Tibial artery (tissue), 4 donors: ENCODE results near the gene TMEM63A.

Experiments used
- DNase-seq, 2 donors: peaks; one replicate each; pipeline ENCODE4 v3.0.0-alpha.2; 2019
- H3K27ac ChIP-seq, 2 donors: fragments of 200-600 bp; sonication (generic) in 1 of 2; 1 replicate in 1 of 2; 2 replicates in 1 of 2; pipeline ENCODE4 v1.5.1; 2018 to 2019; ENCODE audit warnings: mild to moderate bottlenecking in 1 of 2
- H3K27me3 ChIP-seq, 2 donors: fragments of 200-600 bp; sonication (generic) in 1 of 2; one replicate each; pipeline versions ENCODE4 v1.5.1 to v1.6.0; 2016 to 2019
- H3K36me3 ChIP-seq, 3 donors: fragments of 200-600 bp; sonication (generic) in 2 of 3; one replicate each; pipeline ENCODE4 v1.5.1; 2016 to 2019; ENCODE audit warnings: mild to moderate bottlenecking in 2 of 3
- H3K4me1 ChIP-seq, 4 donors: fragments of 200-600 bp; sonication (generic) in 2 of 4; 1 replicate in 3 of 4; 2 replicates in 1 of 4; pipeline ENCODE4 v1.5.1; 2016 to 2019
- H3K4me3 ChIP-seq, 2 donors: fragments of 200-600 bp; sonication (generic) in 1 of 2; 1 replicate in 1 of 2; 2 replicates in 1 of 2; pipeline ENCODE4 v1.5.1; 2018 to 2019; ENCODE audit warnings: mild to moderate bottlenecking in 2 of 2
- H3K9me3 ChIP-seq, 3 donors: fragments of 200-600 bp; sonication (generic) in 1 of 3; one replicate each; pipeline ENCODE4 v1.5.1; 2016 to 2019
- CTCF ChIP-seq, 2 experiments: fragments of 200-600 bp in 1 of 2; fragments of 450-650 bp in 1 of 2; IDR thresholded peaks; one replicate each; pipeline ENCODE4 v1.5.1; 2017 to 2019; ENCODE audit warnings: antibody characterized with exemption in 2 of 2, mild to moderate bottlenecking in 1 of 2, moderate library complexity in 1 of 2
- intact Hi-C: fragments of 100-400 bp; cut with DNase I; formaldehyde crosslinking; loops from one replicate; pipeline ENCODE4 v1.15.0; 2023; ENCODE audit warnings: low total_unique reads

TMEM63A gene

GRCh38 chr1:225918280-225918679 lies 36.1 kb upstream of the TMEM63A start:
- peaks cover 4 to 25% (median 14%) of the 10 kb centered on the region in 4 donors for H3K4me1 ChIP-seq
- no peak for DNase-seq
- intact Hi-C loops: loop anchor here (10.0 kb wide), 1 partner anchor 57 kb away; no protein-coding TSS in a partner anchor

GRCh38 chr1:225917536-225917935 lies 35.4 kb upstream of the TMEM63A start:
- H3K9me3 ChIP-seq: no peaks in the 10 kb centered on the region
- H3K4me1 ChIP-seq: peaks cover under 1 to 17% (median 7%) of the 10 kb centered on the region in 4 donors
- peaks cover 0 to 68% (median 31%) of the 10 kb centered on the region in 3 donors for H3K36me3 ChIP-seq
- H3K27me3 ChIP-seq: no peaks in the 10 kb centered on the region
- intact Hi-C loops: loop anchor here (10.0 kb wide), 1 partner anchor 57 kb away; no protein-coding TSS in a partner anchor
- H3K4me3 ChIP-seq: no peak overlapping the region
- no peak for DNase-seq
- H3K27ac ChIP-seq: no peak overlapping the region
- TF ChIP-seq CTCF (IDR thresholded peaks at IDR 0.05): no peak

More at GRCh38 chr1:225918280-225918679, 36.1 kb upstream of the TMEM63A start:
- no peaks in the 10 kb centered on the region for H3K27me3 ChIP-seq
- H3K4me3 ChIP-seq: no peak overlapping the region
- H3K36me3 ChIP-seq: peaks cover 0 to 68% (median 31%) of the 10 kb centered on the region in 3 donors
- H3K27ac ChIP-seq: no peak overlapping the region
- no peak for TF ChIP-seq CTCF (IDR thresholded peaks at IDR 0.05)
- H3K9me3 ChIP-seq: no peaks in the 10 kb centered on the region

GRCh38 chr1:225917101-225917500 lies 34.9 kb upstream of the TMEM63A start:
- Histone ChIP-seq H3K4me1 (peaks cover 0 to 13% (median 4%) of the 10 kb centered on the region in 4 donors), H3K27me3 (no peaks in the 10 kb centered on the region), H3K4me3 (no peak overlapping the region), H3K36me3 (peaks cover 0 to 66% (median 31%) of the 10 kb centered on the region in 3 donors), H3K9me3 (no peaks in the 10 kb centered on the region), H3K27ac (no peak overlapping the region)
- intact Hi-C loops: loop anchor here (10.0 kb wide), 1 partner anchor 58 kb away; no protein-coding TSS in a partner anchor
- TF ChIP-seq CTCF (IDR thresholded peaks at IDR 0.05): no peak
- DNase-seq: no peak

GRCh38 chr1:225915538-225915991 lies 33.4 kb upstream of the TMEM63A start:
- no peaks in the 10 kb centered on the region for H3K27me3 ChIP-seq
- no peak for TF ChIP-seq CTCF (IDR thresholded peaks at IDR 0.05)
- intact Hi-C loops: loop anchor here (10.0 kb wide), 1 partner anchor 59 kb away; no protein-coding TSS in a partner anchor
- no peak overlapping the region for H3K4me3 ChIP-seq
- no peaks in the 10 kb centered on the region for H3K9me3 ChIP-seq
- peaks cover 0 to 16% (median 7%) of the 10 kb centered on the region in 4 donors for H3K4me1 ChIP-seq
- peaks cover 0 to 51% (median 21%) of the 10 kb centered on the region in 3 donors for H3K36me3 ChIP-seq
- DNase-seq: no peak
- no peak overlapping the region for H3K27ac ChIP-seq

GRCh38 chr1:225914947-225915346 lies 32.8 kb upstream of the TMEM63A start:
- intact Hi-C loops: loop anchor here (5.0 to 10.0 kb wide), 2 partner anchors 60 to 138 kb away; partner anchors contain the start of gene SRP9
- H3K27ac ChIP-seq: no peak overlapping the region
- peaks cover 0 to 10% (median 7%) of the 10 kb centered on the region in 4 donors for H3K4me1 ChIP-seq
- TF ChIP-seq CTCF (IDR thresholded peaks at IDR 0.05): no peak
- H3K4me3 ChIP-seq: no peak overlapping the region
- peaks cover 0 to 46% (median 15%) of the 10 kb centered on the region in 3 donors for H3K36me3 ChIP-seq
- H3K9me3 ChIP-seq: no peaks in the 10 kb centered on the region
- H3K27me3 ChIP-seq: no peaks in the 10 kb centered on the region
- DNase-seq: no peak
